ENCODE results near the gene PIGW. TPM values are rescaled to one million over a fixed set of nuclear protein-coding genes. Genes with fewer than 3 reads are reported as not detected.
A peak's percentile ranks its signal among the peaks of the same experiment; 100 is the strongest.

Gene PIGW, protein sequence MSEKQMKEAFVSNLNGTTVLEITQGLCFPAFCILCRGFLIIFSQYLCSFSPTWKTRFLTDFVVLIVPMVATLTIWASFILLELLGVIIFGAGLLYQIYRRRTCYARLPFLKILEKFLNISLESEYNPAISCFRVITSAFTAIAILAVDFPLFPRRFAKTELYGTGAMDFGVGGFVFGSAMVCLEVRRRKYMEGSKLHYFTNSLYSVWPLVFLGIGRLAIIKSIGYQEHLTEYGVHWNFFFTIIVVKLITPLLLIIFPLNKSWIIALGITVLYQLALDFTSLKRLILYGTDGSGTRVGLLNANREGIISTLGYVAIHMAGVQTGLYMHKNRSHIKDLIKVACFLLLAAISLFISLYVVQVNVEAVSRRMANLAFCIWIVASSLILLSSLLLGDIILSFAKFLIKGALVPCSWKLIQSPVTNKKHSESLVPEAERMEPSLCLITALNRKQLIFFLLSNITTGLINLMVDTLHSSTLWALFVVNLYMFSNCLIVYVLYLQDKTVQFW
- total RNA-seq, result 1 to 10 TPM; 2.7 to 5.7 (median 3.4) TPM

DNA sequence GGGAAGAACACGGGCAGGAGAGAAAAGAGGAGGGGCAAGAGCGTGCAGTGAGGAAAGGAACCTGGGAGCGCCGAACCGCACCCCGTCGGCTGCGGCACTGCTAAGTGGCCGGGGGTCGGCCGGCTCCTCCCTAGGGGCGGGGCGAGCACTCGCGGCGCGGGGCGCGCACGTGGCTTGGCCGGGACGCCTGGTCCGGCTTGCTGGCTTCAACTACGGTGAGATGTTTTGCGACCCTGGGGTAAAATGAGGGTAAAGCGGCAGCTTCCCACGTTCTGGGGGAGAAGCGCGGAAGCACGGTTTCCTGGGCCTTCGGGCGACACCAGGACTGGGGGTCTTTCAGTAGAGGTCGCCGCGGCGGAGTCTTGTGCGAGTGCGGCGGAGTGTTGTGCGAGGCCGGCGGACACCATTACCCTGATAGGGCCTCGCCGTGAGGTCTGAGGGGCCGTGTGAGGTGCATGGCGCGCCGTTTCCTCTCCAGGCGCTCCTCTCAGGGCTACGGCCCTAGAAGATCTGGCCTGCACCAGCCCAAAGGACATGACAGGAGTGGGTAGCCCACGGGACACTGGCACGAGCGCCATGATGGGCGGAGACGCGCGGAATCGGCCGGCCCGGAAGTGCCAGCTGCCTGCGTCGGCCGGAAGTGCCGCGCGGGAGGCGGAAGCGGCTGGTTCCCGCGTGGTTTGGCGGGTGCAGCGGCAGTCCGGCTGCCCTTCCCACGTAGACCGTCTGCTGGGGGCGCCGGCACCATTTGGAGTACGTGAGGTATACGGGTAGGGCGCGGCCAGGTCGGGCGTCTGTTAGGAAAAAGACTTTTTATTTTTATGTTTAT is at the start of gene PIGW, which contains the start of gene MYO19:
Gene PIGW, plus strand, starts transcription at position 148 of the 829 bp plus-strand sequence. CDS start 2,115 bp downstream, outside the sequence.
Gene MYO19, minus strand, starts transcription at position 29 of the 829 bp plus-strand sequence. CDS start 2,330 bp downstream, outside the sequence.
- peak; percentile 63 to 70 for DNase-seq (ENCODE audit: low spot score in 2 of 2)
- Histone ChIP-seq H3K36me3 (peaks cover 0 to 52% (median 0%) of the 10 kb centered on the region in 3 donors), H3K9me3 (no peaks in the 10 kb centered on the region), H3K27me3 (no peaks in the 10 kb centered on the region), H3K27ac (peak within 1 kb of the TSS; percentile 80 to 96 (median 90)), H3K4me3 (peak within 1 kb of the TSS; percentile 60 to 85 (median 74)), H3K4me1 (peaks cover 0 to 19% (median 8%) of the 10 kb centered on the region in 4 donors)
- 1% methylated on average over 63 to 79 of the region's 83 CpGs for WGBS, 2 donors
- TF ChIP-seq, protein P1, sequence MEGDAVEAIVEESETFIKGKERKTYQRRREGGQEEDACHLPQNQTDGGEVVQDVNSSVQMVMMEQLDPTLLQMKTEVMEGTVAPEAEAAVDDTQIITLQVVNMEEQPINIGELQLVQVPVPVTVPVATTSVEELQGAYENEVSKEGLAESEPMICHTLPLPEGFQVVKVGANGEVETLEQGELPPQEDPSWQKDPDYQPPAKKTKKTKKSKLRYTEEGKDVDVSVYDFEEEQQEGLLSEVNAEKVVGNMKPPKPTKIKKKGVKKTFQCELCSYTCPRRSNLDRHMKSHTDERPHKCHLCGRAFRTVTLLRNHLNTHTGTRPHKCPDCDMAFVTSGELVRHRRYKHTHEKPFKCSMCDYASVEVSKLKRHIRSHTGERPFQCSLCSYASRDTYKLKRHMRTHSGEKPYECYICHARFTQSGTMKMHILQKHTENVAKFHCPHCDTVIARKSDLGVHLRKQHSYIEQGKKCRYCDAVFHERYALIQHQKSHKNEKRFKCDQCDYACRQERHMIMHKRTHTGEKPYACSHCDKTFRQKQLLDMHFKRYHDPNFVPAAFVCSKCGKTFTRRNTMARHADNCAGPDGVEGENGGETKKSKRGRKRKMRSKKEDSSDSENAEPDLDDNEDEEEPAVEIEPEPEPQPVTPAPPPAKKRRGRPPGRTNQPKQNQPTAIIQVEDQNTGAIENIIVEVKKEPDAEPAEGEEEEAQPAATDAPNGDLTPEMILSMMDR (IDR thresholded peaks at IDR 0.05), result peak in 2 of 5 experiments; percentile 27 to 35
- peak; percentile 50 to 94 for TF ChIP-seq EP300 (IDR thresholded peaks at IDR 0.05)
- peak; percentile 66 to 82 for TF ChIP-seq POLR2A (IDR thresholded peaks at IDR 0.05)

DNA sequence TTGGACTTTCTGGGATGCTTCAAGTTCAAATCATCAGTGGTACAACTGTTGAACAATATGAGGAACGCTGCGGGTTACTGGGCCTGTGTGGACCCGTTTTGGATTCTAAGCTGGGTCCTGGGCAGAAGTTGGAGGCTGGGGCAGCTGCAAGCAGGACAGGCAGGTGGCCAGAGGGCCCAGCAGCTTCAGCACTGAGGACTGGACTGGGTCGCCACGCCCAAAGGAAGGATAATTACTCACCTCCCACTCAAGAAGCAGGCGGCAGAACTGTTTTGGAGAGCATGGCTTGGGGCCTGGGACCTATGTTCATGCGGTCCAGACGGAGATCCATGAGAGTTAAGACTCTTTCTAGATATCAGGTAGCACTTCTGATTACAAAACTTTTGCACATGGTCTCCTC is 49.8 kb upstream of the PIGW start:
- peaks cover 0 to 45% (median 22%) of the 10 kb centered on the region in 4 donors for H3K4me1 ChIP-seq
- no peak overlapping the region for H3K4me3 ChIP-seq
- WGBS, 2 donors, result 91 to 97% methylated on average over 8 of the region's 8 CpGs
- peaks cover 0 to 15% (median 0%) of the 10 kb centered on the region in 3 donors for H3K36me3 ChIP-seq
- peaks cover 0 to 5% of the 10 kb centered on the region in 2 donors for H3K27me3 ChIP-seq
- TF ChIP-seq POLR2A (IDR thresholded peaks at IDR 0.05) (no peak), EP300 (IDR thresholded peaks at IDR 0.05) (no peak)
- TF ChIP-seq, protein P1 (IDR thresholded peaks at IDR 0.05), result no peak
- DNase-seq (ENCODE audit: low spot score in 2 of 2), result no peak
- no peak overlapping the region for H3K27ac ChIP-seq
- peaks cover 0 to 1% (median 0%) of the 10 kb centered on the region in 4 donors for H3K9me3 ChIP-seq

DNA sequence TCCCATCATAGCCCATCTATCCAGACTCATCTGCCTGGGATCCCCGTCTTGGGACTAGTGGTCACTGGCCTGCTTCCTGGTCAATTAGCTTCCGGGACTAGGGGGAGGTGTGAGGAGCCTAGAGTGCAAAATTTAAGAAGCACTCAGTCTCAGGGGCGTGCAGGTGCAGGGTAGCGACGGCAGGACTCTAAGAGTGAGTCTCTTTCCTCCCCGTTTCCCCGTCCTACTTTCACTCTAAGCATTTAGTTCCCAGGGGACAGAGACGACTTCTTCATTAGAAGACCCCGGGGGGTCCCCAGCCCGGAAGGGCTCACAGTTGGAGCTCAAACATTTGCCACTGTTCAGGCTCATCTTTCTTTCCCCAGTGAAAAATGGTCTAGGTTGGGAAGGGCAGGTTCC is 49.0 kb upstream of the PIGW start:
- Histone ChIP-seq H3K27ac (peak overlapping the region in 3 of 4 donors; percentile 53 to 93 (median 92)), H3K36me3 (peaks cover 0 to 22% (median 0%) of the 10 kb centered on the region in 3 donors), H3K4me1 (peaks cover 0 to 50% (median 22%) of the 10 kb centered on the region in 4 donors), H3K4me3 (peak overlapping the region; percentile 82 to 97 (median 91)), H3K27me3 (peaks cover 0 to 5% of the 10 kb centered on the region in 2 donors), H3K9me3 (peaks cover 0 to 5% (median 0%) of the 10 kb centered on the region in 4 donors)
- no peak for TF ChIP-seq POLR2A (IDR thresholded peaks at IDR 0.05)
- TF ChIP-seq, protein P1 (IDR thresholded peaks at IDR 0.05), result no peak
- no peak for DNase-seq (ENCODE audit: low spot score in 2 of 2)
- 27 to 39% methylated on average over 10 of the region's 10 CpGs for WGBS, 2 donors

DNA sequence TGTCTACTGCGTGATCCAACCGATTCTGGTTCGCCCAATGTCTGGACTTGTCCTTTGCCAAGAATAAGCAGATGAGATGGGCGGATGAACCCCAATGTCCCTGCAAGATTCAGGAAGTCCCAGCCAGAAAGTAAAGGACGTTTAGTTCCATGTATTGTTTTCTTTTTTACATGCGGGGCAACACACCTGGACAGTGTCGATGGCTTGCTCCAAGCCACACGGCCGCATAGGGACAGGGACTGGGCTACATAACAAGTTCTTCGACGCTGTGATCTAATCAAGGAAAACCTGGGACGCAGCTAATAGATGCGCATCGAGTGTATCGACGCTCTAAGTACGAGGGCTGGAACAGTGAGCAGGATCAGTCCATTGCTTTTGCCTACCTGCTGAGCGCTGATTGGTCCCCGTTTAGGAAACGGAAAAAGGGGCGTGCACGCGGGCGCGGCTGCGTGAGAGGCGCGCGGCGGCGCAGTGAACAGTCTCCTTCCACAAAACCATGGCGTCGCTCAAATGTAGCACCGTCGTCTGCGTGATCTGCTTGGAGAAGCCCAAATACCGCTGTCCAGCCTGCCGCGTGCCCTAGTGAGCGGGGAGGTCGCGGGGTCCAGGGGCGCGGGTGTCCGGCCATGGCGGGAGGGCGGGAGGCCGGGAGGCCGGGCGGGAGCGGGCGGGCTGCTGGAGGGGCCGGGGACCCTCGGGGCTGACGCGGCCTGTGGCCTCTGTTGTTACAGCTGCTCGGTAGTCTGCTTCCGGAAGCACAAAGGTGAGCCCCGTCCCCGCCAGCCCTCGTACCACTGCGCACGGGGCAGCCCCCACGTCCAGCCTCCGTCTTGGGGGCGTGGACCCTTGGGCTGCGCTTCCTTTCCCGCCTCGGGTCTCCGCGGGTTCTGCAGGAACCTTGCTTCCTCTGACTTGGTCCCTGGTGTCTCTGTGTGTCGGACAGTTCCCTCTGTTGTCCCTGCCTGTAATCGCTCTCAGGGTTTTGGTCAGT is 48.3 kb upstream of the PIGW start, which contains the start of gene ZNHIT3:
Gene ZNHIT3, plus strand, starts transcription at position 478 of the 991 bp plus-strand sequence. Its CDS starts 19 bp downstream, at position 497.
- peaks cover 0 to 5% (median 0%) of the 10 kb centered on the region in 4 donors for H3K9me3 ChIP-seq
- peak within 1 kb of the TSS; percentile 78 to 93 (median 92) for H3K27ac ChIP-seq
- DNase-seq (ENCODE audit: low spot score in 2 of 2), result peak; percentile 86 to 91
- WGBS, 2 donors, result 0 to 1% methylated on average over 23 to 46 of the region's 73 CpGs
- H3K4me3 ChIP-seq, result peak within 1 kb of the TSS; percentile 82 to 97 (median 91)
- peak in 1 of 2 donors; percentile 93 for TF ChIP-seq EP300 (IDR thresholded peaks at IDR 0.05)
- TF ChIP-seq POLR2A (IDR thresholded peaks at IDR 0.05), result peak; percentile 28 to 63
- TF ChIP-seq, protein P1 (IDR thresholded peaks at IDR 0.05), result no peak
- peaks cover 0 to 53% (median 22%) of the 10 kb centered on the region in 4 donors for H3K4me1 ChIP-seq
- peaks cover 0 to 29% (median 0%) of the 10 kb centered on the region in 3 donors for H3K36me3 ChIP-seq
- peaks cover 0 to under 1% of the 10 kb centered on the region in 2 donors for H3K27me3 ChIP-seq

Data from tibial nerve (tissue), 4 donors.